ENCODE data around the gene COA1.

Gene COA1

GRCh38 chr7:43650457-43651052 lies 78.8 kb downstream of the COA1 start:
- no peak overlapping the region for H3K4me3 ChIP-seq (replicated peaks; ENCODE audit: low read depth, low read length)
- TF ChIP-seq, protein P1, sequence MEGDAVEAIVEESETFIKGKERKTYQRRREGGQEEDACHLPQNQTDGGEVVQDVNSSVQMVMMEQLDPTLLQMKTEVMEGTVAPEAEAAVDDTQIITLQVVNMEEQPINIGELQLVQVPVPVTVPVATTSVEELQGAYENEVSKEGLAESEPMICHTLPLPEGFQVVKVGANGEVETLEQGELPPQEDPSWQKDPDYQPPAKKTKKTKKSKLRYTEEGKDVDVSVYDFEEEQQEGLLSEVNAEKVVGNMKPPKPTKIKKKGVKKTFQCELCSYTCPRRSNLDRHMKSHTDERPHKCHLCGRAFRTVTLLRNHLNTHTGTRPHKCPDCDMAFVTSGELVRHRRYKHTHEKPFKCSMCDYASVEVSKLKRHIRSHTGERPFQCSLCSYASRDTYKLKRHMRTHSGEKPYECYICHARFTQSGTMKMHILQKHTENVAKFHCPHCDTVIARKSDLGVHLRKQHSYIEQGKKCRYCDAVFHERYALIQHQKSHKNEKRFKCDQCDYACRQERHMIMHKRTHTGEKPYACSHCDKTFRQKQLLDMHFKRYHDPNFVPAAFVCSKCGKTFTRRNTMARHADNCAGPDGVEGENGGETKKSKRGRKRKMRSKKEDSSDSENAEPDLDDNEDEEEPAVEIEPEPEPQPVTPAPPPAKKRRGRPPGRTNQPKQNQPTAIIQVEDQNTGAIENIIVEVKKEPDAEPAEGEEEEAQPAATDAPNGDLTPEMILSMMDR (IDR thresholded peaks at IDR 0.05; ENCODE audit: low read length, missing control alignments) = no peak
- DNase-seq (ENCODE audit: low read depth) = peak; percentile 69

DNA sequence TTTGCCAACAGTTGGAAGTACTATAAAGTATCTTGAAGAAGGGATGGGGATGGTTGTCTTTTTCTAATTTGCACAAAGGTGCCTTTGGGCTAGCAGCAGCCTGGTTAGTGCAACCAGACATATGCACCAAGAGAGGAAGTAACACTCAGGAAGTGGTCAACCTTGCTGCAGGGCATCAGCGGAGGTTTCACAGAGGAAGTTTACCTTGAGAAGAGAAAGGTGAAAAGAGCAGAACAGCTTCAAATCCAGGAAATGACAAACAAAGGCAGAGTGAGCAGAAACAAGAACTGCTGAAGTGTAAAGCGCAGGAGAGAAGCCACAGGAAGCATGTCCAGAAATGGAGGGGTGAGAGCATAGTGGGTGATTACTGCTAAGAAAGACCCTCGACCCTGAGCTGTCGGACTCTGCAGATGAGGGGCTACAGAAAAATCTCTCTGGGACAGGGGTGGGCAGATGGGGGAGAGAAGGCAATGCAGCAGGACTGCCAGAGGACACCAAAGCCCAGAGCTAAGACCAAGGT lies 79.5 kb downstream of the COA1 start:
- no peak overlapping the region for H3K4me3 ChIP-seq (replicated peaks; ENCODE audit: low read depth, low read length)
- TF ChIP-seq, protein P1 (IDR thresholded peaks at IDR 0.05; ENCODE audit: low read length, missing control alignments) = no peak
- no peak for DNase-seq (ENCODE audit: low read depth)

- DNase-seq (ENCODE audit: low read depth) = peak; percentile 80
- TF ChIP-seq, protein P1 (IDR thresholded peaks at IDR 0.05; ENCODE audit: low read length, missing control alignments) = no peak
- no peak overlapping the region for H3K4me3 ChIP-seq (replicated peaks; ENCODE audit: low read depth, low read length)
Measured at GRCh38 chr7:43648473-43649406, 80.6 kb downstream of the COA1 start.

DNA sequence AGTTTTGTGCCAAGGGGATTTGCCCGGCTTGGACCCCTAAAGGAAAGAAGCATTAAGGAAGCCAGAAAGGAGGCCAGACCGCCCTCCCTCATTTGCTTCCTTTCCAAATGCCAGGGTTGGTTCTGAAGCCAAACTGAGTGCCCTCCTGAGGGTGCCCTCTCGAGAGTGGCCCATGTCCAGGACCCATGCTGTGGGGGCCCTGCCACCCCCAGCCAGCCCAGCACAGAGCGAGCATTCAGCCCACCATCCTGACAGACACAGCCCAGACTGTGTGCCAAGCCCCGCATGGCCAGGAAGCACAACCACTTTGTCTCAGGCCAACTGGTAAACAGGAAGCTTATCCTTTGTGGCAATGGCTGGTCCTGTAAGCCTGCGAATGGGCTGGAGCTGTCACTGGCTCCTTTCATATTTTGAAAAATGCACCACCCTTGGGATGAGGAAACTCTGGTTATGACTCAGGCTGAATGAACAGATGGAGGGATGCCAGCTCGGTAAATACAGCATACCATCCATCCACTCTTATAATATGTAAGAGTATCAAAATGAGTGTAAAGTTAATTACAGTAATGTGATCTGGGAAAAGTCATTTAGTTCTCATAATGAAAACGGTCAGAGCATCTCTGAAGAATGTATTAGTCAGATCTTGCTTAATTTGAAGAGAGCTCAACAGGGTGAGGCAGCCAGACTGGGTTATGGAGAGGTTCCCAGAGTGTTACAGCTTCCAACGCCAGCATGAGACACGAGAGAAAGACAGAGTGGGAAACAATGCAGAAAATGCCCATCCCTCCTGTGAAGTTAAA lies 81.5 kb downstream of the COA1 start:
- peak; percentile 97 for DNase-seq (ENCODE audit: low read depth)
- H3K4me3 ChIP-seq (replicated peaks; ENCODE audit: low read depth, low read length) = peak overlapping the region; percentile 34
- TF ChIP-seq, protein P1 (IDR thresholded peaks at IDR 0.05; ENCODE audit: low read length, missing control alignments) = no peak

GRCh38 chr7:43647339-43647672 lies 82.0 kb downstream of the COA1 start:
- TF ChIP-seq, protein P1 (IDR thresholded peaks at IDR 0.05; ENCODE audit: low read length, missing control alignments) = no peak
- H3K4me3 ChIP-seq (replicated peaks; ENCODE audit: low read depth, low read length) = peak overlapping the region; percentile 34
- peak; percentile 84 for DNase-seq (ENCODE audit: low read depth)

DNA sequence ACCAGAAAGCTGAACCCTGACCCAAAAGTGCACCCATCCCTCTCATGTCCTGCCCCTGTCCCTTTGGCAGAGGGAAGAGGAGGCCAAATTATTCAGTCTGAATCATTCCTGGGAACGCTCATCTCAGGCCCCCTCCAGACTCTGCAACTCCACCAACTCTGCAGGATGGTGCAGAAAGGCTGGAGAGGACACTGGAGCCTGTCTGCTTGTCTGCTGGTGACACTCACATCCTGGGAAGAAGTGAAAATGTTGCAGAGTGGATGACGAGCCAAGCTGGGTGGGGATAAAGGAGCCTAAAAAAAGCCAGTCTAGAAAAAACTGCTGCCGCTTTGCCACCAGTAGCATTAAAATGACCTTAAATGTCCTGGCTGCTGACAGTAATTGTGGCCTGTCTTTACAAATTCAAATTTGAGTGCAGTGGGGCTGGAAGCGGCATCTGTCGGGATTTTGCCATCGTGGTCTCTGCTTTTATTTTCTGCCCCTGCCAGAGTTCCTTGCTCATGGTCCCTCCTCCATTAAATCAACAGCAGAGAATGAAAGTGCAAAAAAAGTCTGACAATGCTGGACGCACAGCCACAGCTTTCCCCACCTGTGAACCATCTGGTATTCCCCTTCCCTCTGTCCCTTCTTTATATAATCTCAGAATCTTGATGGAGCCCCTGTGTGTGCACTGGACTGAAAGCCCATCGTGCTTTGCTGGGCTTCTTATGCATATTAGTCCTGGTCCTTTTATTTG lies 82.6 kb downstream of the COA1 start:
- H3K4me3 ChIP-seq (replicated peaks; ENCODE audit: low read depth, low read length) = peak overlapping the region; percentile 19
- TF ChIP-seq, protein P1 (IDR thresholded peaks at IDR 0.05; ENCODE audit: low read length, missing control alignments) = no peak
- DNase-seq (ENCODE audit: low read depth) = peak; percentile 32

All from fibroblast of pulmonary artery (primary cell).